ENCODE measurements around the gene PPY. TPM values are rescaled to one million over a fixed set of nuclear protein-coding genes. Genes with fewer than 3 reads are reported as not detected.

The PPY gene
- total RNA-seq, 1 donor from 2014 or later: not detected

DNA sequence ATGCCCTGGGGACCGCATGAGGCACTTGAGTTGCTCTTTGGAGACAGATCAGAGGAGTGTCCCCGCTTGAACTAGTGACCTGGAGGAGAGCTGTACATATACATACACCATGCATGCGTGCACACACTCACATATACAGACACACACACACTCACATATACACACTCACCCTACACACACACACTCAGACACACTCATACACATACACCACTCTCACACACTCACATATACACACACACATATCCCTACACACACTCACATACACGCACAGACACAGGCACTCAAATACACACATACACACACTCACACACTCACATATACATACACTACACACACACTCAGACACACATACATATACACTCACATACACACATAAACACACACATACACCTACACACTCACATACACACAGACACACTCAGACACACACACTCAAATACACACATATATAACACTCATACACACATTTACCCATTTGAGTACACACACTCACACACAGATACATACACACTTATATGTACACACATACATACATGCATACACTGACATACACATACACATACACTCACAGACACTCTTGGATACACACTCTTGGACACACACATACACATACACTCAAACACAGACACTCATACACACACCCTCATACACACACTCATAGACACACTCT is 29.5 kb downstream of the PPY start:
- no peak for DNase-seq (ENCODE audit: low spot score, unreplicated experiment)
- peaks cover 8% of the 10 kb centered on the region for H3K4me1 Mint-ChIP-seq (ENCODE audit: low read depth)
- no peak overlapping the region for H3K27ac Mint-ChIP-seq
- TF ChIP-seq, protein P1, sequence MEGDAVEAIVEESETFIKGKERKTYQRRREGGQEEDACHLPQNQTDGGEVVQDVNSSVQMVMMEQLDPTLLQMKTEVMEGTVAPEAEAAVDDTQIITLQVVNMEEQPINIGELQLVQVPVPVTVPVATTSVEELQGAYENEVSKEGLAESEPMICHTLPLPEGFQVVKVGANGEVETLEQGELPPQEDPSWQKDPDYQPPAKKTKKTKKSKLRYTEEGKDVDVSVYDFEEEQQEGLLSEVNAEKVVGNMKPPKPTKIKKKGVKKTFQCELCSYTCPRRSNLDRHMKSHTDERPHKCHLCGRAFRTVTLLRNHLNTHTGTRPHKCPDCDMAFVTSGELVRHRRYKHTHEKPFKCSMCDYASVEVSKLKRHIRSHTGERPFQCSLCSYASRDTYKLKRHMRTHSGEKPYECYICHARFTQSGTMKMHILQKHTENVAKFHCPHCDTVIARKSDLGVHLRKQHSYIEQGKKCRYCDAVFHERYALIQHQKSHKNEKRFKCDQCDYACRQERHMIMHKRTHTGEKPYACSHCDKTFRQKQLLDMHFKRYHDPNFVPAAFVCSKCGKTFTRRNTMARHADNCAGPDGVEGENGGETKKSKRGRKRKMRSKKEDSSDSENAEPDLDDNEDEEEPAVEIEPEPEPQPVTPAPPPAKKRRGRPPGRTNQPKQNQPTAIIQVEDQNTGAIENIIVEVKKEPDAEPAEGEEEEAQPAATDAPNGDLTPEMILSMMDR (IDR thresholded peaks at IDR 0.05; ENCODE audit: unreplicated experiment): no peak
- no peaks in the 10 kb centered on the region for H3K9me3 Mint-ChIP-seq (ENCODE audit: low read depth)
- no peaks in the 10 kb centered on the region for H3K36me3 Mint-ChIP-seq (ENCODE audit: insufficient read depth)
- H3K27me3 Mint-ChIP-seq: peaks cover 49% of the 10 kb centered on the region
- no peak overlapping the region for H3K4me3 Mint-ChIP-seq (ENCODE audit: low read depth)

DNA sequence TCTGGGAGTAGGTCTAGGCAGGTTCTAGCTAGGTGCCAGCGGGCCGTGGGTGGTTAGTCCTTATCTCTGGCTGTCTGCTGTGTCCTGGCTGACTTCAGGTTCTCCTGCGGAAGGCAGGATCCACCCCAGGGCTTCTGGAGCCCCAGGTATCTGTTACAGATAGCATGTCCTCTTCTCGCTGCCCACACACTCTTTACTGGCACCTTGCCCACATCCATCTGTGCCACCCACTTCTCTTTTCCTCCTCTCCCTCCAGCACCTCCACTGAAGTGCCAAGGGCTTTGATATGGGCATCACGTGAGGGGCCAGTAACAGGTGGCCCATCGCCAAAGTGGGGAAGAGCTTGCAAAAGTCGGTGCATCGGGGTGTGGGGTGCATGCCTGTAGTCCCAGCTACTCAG is 30.4 kb downstream of the PPY start:
- TF ChIP-seq, protein P1 (IDR thresholded peaks at IDR 0.05; ENCODE audit: unreplicated experiment): no peak
- Mint-ChIP-seq H3K27me3 (peaks cover 44% of the 10 kb centered on the region), H3K36me3 (ENCODE audit: insufficient read depth) (no peaks in the 10 kb centered on the region), H3K4me1 (ENCODE audit: low read depth) (peaks cover 8% of the 10 kb centered on the region), H3K27ac (no peak overlapping the region), H3K4me3 (ENCODE audit: low read depth) (no peak overlapping the region), H3K9me3 (ENCODE audit: low read depth) (no peaks in the 10 kb centered on the region)
- DNase-seq (ENCODE audit: low spot score, unreplicated experiment): no peak

GRCh38 chr17:43909537-43910231 is 32.6 kb downstream of the PPY start:
- H3K4me1 Mint-ChIP-seq (ENCODE audit: low read depth): peaks cover 5% of the 10 kb centered on the region
- H3K36me3 Mint-ChIP-seq (ENCODE audit: insufficient read depth): no peaks in the 10 kb centered on the region
- no peak overlapping the region for H3K4me3 Mint-ChIP-seq (ENCODE audit: low read depth)
- TF ChIP-seq, protein P1 (IDR thresholded peaks at IDR 0.05; ENCODE audit: unreplicated experiment): no peak
- H3K27me3 Mint-ChIP-seq: peaks cover 53% of the 10 kb centered on the region
- H3K27ac Mint-ChIP-seq: no peak overlapping the region
- no peaks in the 10 kb centered on the region for H3K9me3 Mint-ChIP-seq (ENCODE audit: low read depth)
- DNase-seq (ENCODE audit: low spot score, unreplicated experiment): no peak

- no peaks in the 10 kb centered on the region for H3K36me3 Mint-ChIP-seq (ENCODE audit: insufficient read depth)
- peaks cover 62% of the 10 kb centered on the region for H3K27me3 Mint-ChIP-seq
- H3K4me1 Mint-ChIP-seq (ENCODE audit: low read depth): peaks cover 5% of the 10 kb centered on the region
- H3K27ac Mint-ChIP-seq: no peak overlapping the region
- H3K9me3 Mint-ChIP-seq (ENCODE audit: low read depth): no peaks in the 10 kb centered on the region
- H3K4me3 Mint-ChIP-seq (ENCODE audit: low read depth): peak overlapping the region; percentile 71
- DNase-seq (ENCODE audit: low spot score, unreplicated experiment): no peak
- TF ChIP-seq, protein P1 (IDR thresholded peaks at IDR 0.05; ENCODE audit: unreplicated experiment): no peak
Observed at GRCh38 chr17:43907998-43908721, 34.1 kb downstream of the PPY start.

DNA sequence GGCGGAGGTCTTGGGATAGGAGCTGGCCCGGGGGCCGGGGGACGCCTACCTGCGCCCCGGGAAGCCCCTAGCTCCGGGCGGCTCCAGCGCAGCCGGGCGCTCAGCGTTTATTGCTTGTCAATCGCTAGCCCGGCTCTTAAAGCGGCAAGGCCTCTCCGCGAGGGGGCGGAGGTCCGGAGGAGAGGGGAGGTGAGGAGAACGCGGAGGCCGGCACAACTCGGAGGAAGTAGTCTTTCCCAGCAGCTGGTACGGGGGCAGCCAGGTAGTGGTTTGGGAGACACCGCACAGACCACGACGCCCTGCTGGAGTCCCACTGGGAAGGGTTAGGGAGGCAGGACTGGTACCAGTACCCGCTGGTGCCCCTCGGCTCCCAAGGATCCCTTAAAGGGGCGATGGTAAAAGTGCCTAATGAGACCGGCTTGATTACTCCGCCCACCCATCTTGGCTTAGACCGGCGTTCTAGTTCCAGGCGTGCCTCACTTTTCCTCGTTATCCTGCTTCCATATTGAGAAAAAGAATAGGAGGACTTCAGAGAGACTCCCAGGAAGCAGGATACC is 34.8 kb downstream of the PPY start, which contains the start of gene MPP2:
Gene MPP2, minus strand, starts transcription at position 112 of the 557 bp plus-strand sequence. CDS start 3,076 bp downstream, outside the sequence.
- Mint-ChIP-seq H3K9me3 (ENCODE audit: low read depth) (no peaks in the 10 kb centered on the region), H3K36me3 (ENCODE audit: insufficient read depth) (no peaks in the 10 kb centered on the region), H3K27me3 (peaks cover 64% of the 10 kb centered on the region), H3K4me1 (ENCODE audit: low read depth) (peaks cover 5% of the 10 kb centered on the region), H3K27ac (no peak within 1 kb of the TSS), H3K4me3 (ENCODE audit: low read depth) (peak within 1 kb of the TSS; percentile 71)
- TF ChIP-seq, protein P1 (IDR thresholded peaks at IDR 0.05; ENCODE audit: unreplicated experiment): peak; percentile 20
- DNase-seq (ENCODE audit: low spot score, unreplicated experiment): peak; percentile 72

Data from progenitor cell of endocrine pancreas (in vitro differentiated cells).